ENCODE measurements around the gene NOCT.
A peak's percentile ranks its signal among the peaks of the same experiment; 100 is the strongest.
"Not testable (repeated sequence)": the region's sequence is repeated elsewhere in the genome, so short reads cannot be mapped to it uniquely, and the experiment has no call there.

NOCT gene

GRCh38 chr4:139015269-139015947, at the start of gene NOCT:
Gene NOCT, plus strand, starts transcription at chr4:139015781. Its CDS starts 201 bp downstream, at chr4:139015982.
- peak; percentile 57 for DNase-seq

- DNase-seq, result no peak
Measured at GRCh38 chr4:138967313-138967712, 48.3 kb upstream of the NOCT start.

GRCh38 chr4:138972956-138973801, 42.4 kb upstream of the NOCT start:
- DNase-seq, result no peak

GRCh38 chr4:138975225-138975624, 40.4 kb upstream of the NOCT start:
- DNase-seq, result no peak

GRCh38 chr4:138976526-138976925, 39.1 kb upstream of the NOCT start:
- DNase-seq, result no peak

- no peak for DNase-seq
Measured at GRCh38 chr4:138977524-138977923, 38.1 kb upstream of the NOCT start.

- DNase-seq, result no peak
Measured at GRCh38 chr4:138978028-138978585, 37.5 kb upstream of the NOCT start.

- no peak for DNase-seq
Measured at GRCh38 chr4:138978600-138978999, 37.0 kb upstream of the NOCT start.

- no peak for DNase-seq
Measured at GRCh38 chr4:138979742-138980141, 35.8 kb upstream of the NOCT start.

GRCh38 chr4:138981930-138982390, 33.6 kb upstream of the NOCT start:
- no peak for DNase-seq

GRCh38 chr4:138982754-138983153, 32.8 kb upstream of the NOCT start:
- DNase-seq, result no peak

- no peak for DNase-seq
Measured at GRCh38 chr4:138983690-138984089, 31.9 kb upstream of the NOCT start.

- no peak for DNase-seq
Measured at GRCh38 chr4:138984647-138985046, 30.9 kb upstream of the NOCT start.

- no peak for DNase-seq
Measured at GRCh38 chr4:138992676-138993075, 22.9 kb upstream of the NOCT start.

GRCh38 chr4:138996090-138996489, 19.5 kb upstream of the NOCT start:
- no peak for DNase-seq

- DNase-seq, result no peak
Measured at GRCh38 chr4:138999666-139000065, 15.9 kb upstream of the NOCT start.

GRCh38 chr4:139000134-139000533, 15.4 kb upstream of the NOCT start:
- DNase-seq, result not testable (repeated sequence)

GRCh38 chr4:139001430-139001829, 14.2 kb upstream of the NOCT start:
- not testable (repeated sequence) for DNase-seq

- not testable (repeated sequence) for DNase-seq
Measured at GRCh38 chr4:139003668-139004067, 11.9 kb upstream of the NOCT start.

GRCh38 chr4:139005774-139006173, 9.8 kb upstream of the NOCT start:
- no peak for DNase-seq

GRCh38 chr4:139007640-139008039, 7.9 kb upstream of the NOCT start:
- no peak for DNase-seq

GRCh38 chr4:139008278-139008677, 7.3 kb upstream of the NOCT start:
- DNase-seq, result not testable (repeated sequence)

GRCh38 chr4:139009702-139010101, 5.9 kb upstream of the NOCT start:
- DNase-seq, result no peak

Measured in DMS79 treated with DMSO at 0.1 percent for 48 hours (cell line).